ENCODE measurements around the gene DTL. TPM values are rescaled to one million over a fixed set of nuclear protein-coding genes. Genes with fewer than 3 reads are reported as not detected.

Gene DTL
- polyA plus RNA-seq, 1 of the 3 experiments (the other 2 are of a cell fraction) = 9.3 TPM

- H3K9me2 ChIP-seq = no peaks in the 10 kb centered on the region
- H3K4me1 ChIP-seq (ENCODE audit: control insufficient read depth in 1 of 2, insufficient read depth in 2 of 2, low read depth in 1 of 2, low read length in 1 of 2) = peaks cover 0 to 3% of the 10 kb centered on the region in 2 experiments; a peak in 2 of 4 replicates
- TF ChIP-seq EZH2phosphoT487 (IDR thresholded peaks at IDR 0.05; ENCODE audit: borderline replicate concordance, low read depth) (no peak), JUND (IDR thresholded peaks at IDR 0.05) (no peak), RCOR1 (IDR thresholded peaks at IDR 0.05; ENCODE audit: low read length) (no peak), ELF1 (IDR thresholded peaks at IDR 0.05) (no peak), TAF1 (IDR thresholded peaks at IDR 0.05; ENCODE audit: borderline replicate concordance, low read depth, low read length) (no peak), YY1 (IDR thresholded peaks at IDR 0.05; ENCODE audit: low read depth) (no peak), USF1 (IDR thresholded peaks at IDR 0.05; ENCODE audit: borderline replicate concordance, low read depth) (no peak), CHD2 (IDR thresholded peaks at IDR 0.05; ENCODE audit: low read length, partially characterized antibody) (no peak), FOXJ3 (CRISPR knock-in tag; IDR thresholded peaks at IDR 0.05) (no peak), RXRA (IDR thresholded peaks at IDR 0.05; ENCODE audit: borderline replicate concordance, low read depth) (no peak), RFX5 (IDR thresholded peaks at IDR 0.05; ENCODE audit: low read length) (no peak), RAD21 (IDR thresholded peaks at IDR 0.05; ENCODE audit: low read length) (no peak), MXI1 (IDR thresholded peaks at IDR 0.05; ENCODE audit: low read depth, low read length) (no peak)
- no peak overlapping the region for H3K4me3 ChIP-seq (ENCODE audit: low read depth in 2 of 2, low read length in 1 of 2)
- H3K9me3 ChIP-seq = no peaks in the 10 kb centered on the region
- no peaks in the 10 kb centered on the region for H4K20me1 ChIP-seq (ENCODE audit: insufficient read depth)
- H3F3A ChIP-seq (replicated peaks; ENCODE audit: insufficient read depth) = no peaks in the 10 kb centered on the region
- no peak overlapping the region for H3K4me2 ChIP-seq
- H3K27ac ChIP-seq (ENCODE audit: low read depth in 2 of 2, low read length in 1 of 2) = no peak overlapping the region
- H3K36me3 ChIP-seq (replicated peaks in 1 of 2; ENCODE audit: control insufficient read depth in 1 of 2, insufficient read depth in 2 of 2, low read length in 1 of 2) = peaks cover 4 to 5% of the 10 kb centered on the region in 2 experiments
- 100% methylated on average over 1 of the region's 1 CpG for WGBS (ENCODE audit: low lambda C conversion rate)
- H3K79me2 ChIP-seq (ENCODE audit: insufficient read depth) = peaks cover 64% of the 10 kb centered on the region
- no peak overlapping the region for H2AFZ ChIP-seq (ENCODE audit: low read depth)
- POLR2A ChIA-PET = interaction anchor here (1.3 kb wide), 1 partner anchor 10 kb away, joined by 4 read pairs; the partner anchor contains the start of genes DTL and INTS7
- DNase-seq = no peak
- H3K27me3 ChIP-seq (ENCODE audit: insufficient read depth) = no peaks in the 10 kb centered on the region
- no peak overlapping the region for H3K9ac ChIP-seq
- CTCF ChIA-PET = interaction anchor here (0.9 to 1.8 kb wide), 5 partner anchors 10 to 575 kb away, joined by 3 to 11 read pairs (median 6); partner anchors contain the start of genes DTL and INTS7
Observed at GRCh38 chr1:212044851-212045250, 9.3 kb downstream of the DTL start.

- Histone ChIP-seq H3K9me3 (no peaks in the 10 kb centered on the region), H3K4me1 (ENCODE audit: control insufficient read depth in 1 of 2, insufficient read depth in 2 of 2, low read depth in 1 of 2, low read length in 1 of 2) (no peaks in the 10 kb centered on the region; a peak in 1 of 4 replicates), H2AFZ (ENCODE audit: low read depth) (no peak overlapping the region), H3K4me3 (ENCODE audit: low read depth in 2 of 2, low read length in 1 of 2) (no peak overlapping the region), H3K4me2 (no peak overlapping the region), H3K27ac (ENCODE audit: low read depth in 2 of 2, low read length in 1 of 2) (no peak overlapping the region), H3K27me3 (ENCODE audit: insufficient read depth) (no peaks in the 10 kb centered on the region), H4K20me1 (ENCODE audit: insufficient read depth) (no peaks in the 10 kb centered on the region), H3K36me3 (replicated peaks in 1 of 2; ENCODE audit: control insufficient read depth in 1 of 2, insufficient read depth in 2 of 2, low read length in 1 of 2) (peaks cover 4 to 7% of the 10 kb centered on the region in 2 experiments), H3K9ac (no peak overlapping the region), H3K9me2 (no peaks in the 10 kb centered on the region), H3F3A (replicated peaks; ENCODE audit: insufficient read depth) (no peaks in the 10 kb centered on the region), H3K79me2 (ENCODE audit: insufficient read depth) (peaks cover 53% of the 10 kb centered on the region)
- no peak for DNase-seq
- POLR2A ChIA-PET = no interaction called here
- WGBS (ENCODE audit: low lambda C conversion rate) = 92% methylated on average over 2 of the region's 2 CpGs
- TF ChIP-seq MXI1 (IDR thresholded peaks at IDR 0.05; ENCODE audit: low read depth, low read length) (no peak), SIN3A (IDR thresholded peaks at IDR 0.05; ENCODE audit: borderline replicate concordance, low read depth, low read length) (no peak), RCOR1 (IDR thresholded peaks at IDR 0.05; ENCODE audit: low read length) (no peak), MEF2A (IDR thresholded peaks at IDR 0.05; ENCODE audit: borderline replicate concordance, low read depth) (no peak), ELF1 (IDR thresholded peaks at IDR 0.05) (no peak)
- CTCF ChIA-PET = interaction anchor here (1.0 to 1.8 kb wide), 3 partner anchors 11 to 347 kb away, joined by 3 to 11 read pairs (median 4); partner anchors contain the start of genes DTL and INTS7
Observed at GRCh38 chr1:212045981-212046380, 10.4 kb downstream of the DTL start.

All from SK-N-SH (cell line).